Mesangial cell (primary cell): ENCODE measurements around the gene UMODL1. TPM values are rescaled to one million over a fixed set of nuclear protein-coding genes. Genes with fewer than 3 reads are reported as not detected.

ENCODE experiments used
- total RNA-seq: library from RNA; depleted of rRNA; stranded (reverse); fragments of >200 nt; gene quantifications from 2 replicates; pipeline ENCODE4 v1.2.3, GENCODE V29; 2015

UMODL1 gene
- not detected in 2 replicates for total RNA-seq

GRCh38 chr21:42071146-42071737 lies at the start of gene UMODL1:
TSS of gene UMODL1 (plus strand) at chr21:42071317. CDS start at chr21:42071317, 0 bp downstream.

Other genes with a start within 250 kb of the UMODL1 start
- 3.7 and 5.1 TPM in 2 replicates for gene PRDM15, start 192.0 kb upstream of the UMODL1 start, total RNA-seq
- 9.1 and 25.4 TPM in 2 replicates for gene C2CD2, start 117.3 kb upstream of the UMODL1 start, total RNA-seq
- 6.2 and 8.7 TPM in 2 replicates for gene ZBTB21, start 61.0 kb upstream of the UMODL1 start, total RNA-seq
- gene ABCG1, start 147.8 kb downstream of the UMODL1 start, total RNA-seq, result 2.9 TPM in 1 of 2 replicates, not detected in the other
- gene TFF3, start 244.1 kb downstream of the UMODL1 start, total RNA-seq, result 1.1 and 1.4 TPM in 2 replicates